ENCODE data around the gene P2RX4. TPM values are rescaled to one million over a fixed set of nuclear protein-coding genes. Genes with fewer than 3 reads are reported as not detected.

The P2RX4 gene
- total RNA-seq, 1 experiment from 2014 or later, result 40.4 TPM

GRCh38 chr12:121250359-121250758 lies 40.4 kb downstream of the P2RX4 start:
- peaks cover 52% of the 10 kb centered on the region for H3K36me3 Mint-ChIP-seq (ENCODE audit: insufficient read depth, unreplicated experiment)
- no TSS peak for BruUV-seq (replicated peaks)
- Histone ChIP-seq H3K27me3 (replicated peaks; ENCODE audit: control insufficient read depth, insufficient read depth, low read length) (no peaks in the 10 kb centered on the region), H3K4me1 (no peaks in the 10 kb centered on the region), H3K9me3 (no peaks in the 10 kb centered on the region), H3K36me3 (ENCODE audit: control insufficient read depth, insufficient read depth, low read length) (peaks cover 5% of the 10 kb centered on the region), H3K4me3 (ENCODE audit: low read depth, low read length) (no peak overlapping the region)
- intact Hi-C loops (cut with micrococcal nuclease; ENCODE audit: unreplicated experiment), result no loop called here
- ChIA-PET CTCF (interaction anchor here (1.1 kb wide), 1 partner anchor 12 kb away, joined by 3 read pairs; no protein-coding TSS in a partner anchor), POLR2A (no interaction called here)
- no peak overlapping the region for H3K27ac Mint-ChIP-seq (ENCODE audit: unreplicated experiment)
- no peak for DNase-seq
- no peaks in the 10 kb centered on the region for H3K9me3 Mint-ChIP-seq (ENCODE audit: unreplicated experiment)
- no peak for TF ChIP-seq CTCF (IDR thresholded peaks at IDR 0.05; ENCODE audit: insufficient read depth in 1 of 2, low read depth in 1 of 2, low read length in 1 of 2, severe bottlenecking in 1 of 2, unreplicated experiment in 1 of 2)
- H3K27me3 Mint-ChIP-seq (ENCODE audit: insufficient read depth, unreplicated experiment), result no peaks in the 10 kb centered on the region
- H3K4me1 Mint-ChIP-seq (ENCODE audit: low read depth, unreplicated experiment), result peaks cover 6% of the 10 kb centered on the region
- H3K4me3 Mint-ChIP-seq (ENCODE audit: unreplicated experiment), result no peak overlapping the region

- intact Hi-C loops (cut with micrococcal nuclease; ENCODE audit: unreplicated experiment), result no loop called here
- TF ChIP-seq CTCF (IDR thresholded peaks at IDR 0.05; ENCODE audit: insufficient read depth in 1 of 2, low read depth in 1 of 2, low read length in 1 of 2, severe bottlenecking in 1 of 2, unreplicated experiment in 1 of 2), result no peak
- H3K9me3 Mint-ChIP-seq (ENCODE audit: unreplicated experiment), result no peaks in the 10 kb centered on the region
- H3K27me3 Mint-ChIP-seq (ENCODE audit: insufficient read depth, unreplicated experiment), result no peaks in the 10 kb centered on the region
- no peak overlapping the region for H3K27ac Mint-ChIP-seq (ENCODE audit: unreplicated experiment)
- BruUV-seq (replicated peaks), result no TSS peak
- Histone ChIP-seq H3K36me3 (ENCODE audit: control insufficient read depth, insufficient read depth, low read length) (peaks cover 5% of the 10 kb centered on the region), H3K4me1 (no peaks in the 10 kb centered on the region), H3K9me3 (no peaks in the 10 kb centered on the region), H3K4me3 (ENCODE audit: low read depth, low read length) (no peak overlapping the region), H3K27me3 (replicated peaks; ENCODE audit: control insufficient read depth, insufficient read depth, low read length) (no peaks in the 10 kb centered on the region)
- ChIA-PET POLR2A (no interaction called here), CTCF (no interaction called here)
- peaks cover 58% of the 10 kb centered on the region for H3K36me3 Mint-ChIP-seq (ENCODE audit: insufficient read depth, unreplicated experiment)
- peaks cover 6% of the 10 kb centered on the region for H3K4me1 Mint-ChIP-seq (ENCODE audit: low read depth, unreplicated experiment)
- no peak overlapping the region for H3K4me3 Mint-ChIP-seq (ENCODE audit: unreplicated experiment)
- DNase-seq, result no peak
Measured at GRCh38 chr12:121251838-121252237, 41.9 kb downstream of the P2RX4 start.

- TF ChIP-seq CTCF (IDR thresholded peaks at IDR 0.05; ENCODE audit: insufficient read depth in 1 of 2, low read depth in 1 of 2, low read length in 1 of 2, severe bottlenecking in 1 of 2, unreplicated experiment in 1 of 2), result no peak
- no peaks in the 10 kb centered on the region for H3K9me3 Mint-ChIP-seq (ENCODE audit: unreplicated experiment)
- intact Hi-C loops (cut with micrococcal nuclease; ENCODE audit: unreplicated experiment), result no loop called here
- H3K4me3 Mint-ChIP-seq (ENCODE audit: unreplicated experiment), result no peak overlapping the region
- no peak overlapping the region for H3K27ac Mint-ChIP-seq (ENCODE audit: unreplicated experiment)
- H3K27me3 ChIP-seq (replicated peaks; ENCODE audit: control insufficient read depth, insufficient read depth, low read length), result no peaks in the 10 kb centered on the region
- peaks cover 5% of the 10 kb centered on the region for H3K36me3 ChIP-seq (ENCODE audit: control insufficient read depth, insufficient read depth, low read length)
- peaks cover 50% of the 10 kb centered on the region for H3K36me3 Mint-ChIP-seq (ENCODE audit: insufficient read depth, unreplicated experiment)
- no peaks in the 10 kb centered on the region for H3K27me3 Mint-ChIP-seq (ENCODE audit: insufficient read depth, unreplicated experiment)
- ChIA-PET CTCF (no interaction called here), POLR2A (no interaction called here)
- peaks cover 6% of the 10 kb centered on the region for H3K4me1 Mint-ChIP-seq (ENCODE audit: low read depth, unreplicated experiment)
- no peak for DNase-seq
- no peaks in the 10 kb centered on the region for H3K9me3 ChIP-seq
- no TSS peak for BruUV-seq (replicated peaks)
- H3K4me1 ChIP-seq, result no peaks in the 10 kb centered on the region
- no peak overlapping the region for H3K4me3 ChIP-seq (ENCODE audit: low read depth, low read length)
Measured at GRCh38 chr12:121252712-121253345, 42.9 kb downstream of the P2RX4 start.
